Smooth muscle cell (in vitro differentiated cells): ENCODE measurements around the gene MAG. TPM values are rescaled to one million over a fixed set of nuclear protein-coding genes. Genes with fewer than 3 reads are reported as not detected.

Experiments
- DNase-seq: peaks from one replicate; lab custom pipeline; 2025; ENCODE audit not compliant: unreplicated experiment; lab: John Stamatoyannopoulos, UW
- H2AFZ ChIP-seq: fragments of 200-600 bp; sonication (generic); 2 replicates; pipeline ENCODE4 v1.6.0; 2016; ENCODE audit warnings: antibody characterized with exemption, low read depth, mild to moderate bottlenecking
- H3F3A ChIP-seq: fragments of 200-600 bp; sonication (generic); 2 replicates; pipeline ENCODE4 v1.6.0; 2017; ENCODE audit warnings: antibody characterized with exemption, low read depth
- H3K27ac ChIP-seq: fragments of 200-600 bp; sonication (generic); 2 replicates; pipeline ENCODE4 v1.5.1; 2016; ENCODE audit warnings: low read depth, mild to moderate bottlenecking
- H3K27me3 ChIP-seq: fragments of 200-600 bp; sonication (generic); 2 replicates; pipeline ENCODE4 v1.6.1; 2016; ENCODE audit warnings: low read depth, mild to moderate bottlenecking
- H3K36me3 ChIP-seq: fragments of 200-600 bp; sonication (generic); 2 replicates; pipeline ENCODE4 v1.5.1; 2016; ENCODE audit warnings: low read depth
- H3K4me1 ChIP-seq: fragments of 200-600 bp; sonication (generic); 2 replicates; pipeline ENCODE4 v1.5.1; 2016; ENCODE audit warnings: low read depth
- H3K4me2 ChIP-seq: fragments of 200-600 bp; sonication (generic); 2 replicates; pipeline ENCODE4 v1.6.0; 2016; ENCODE audit warnings: mild to moderate bottlenecking
- H3K4me3 ChIP-seq: fragments of 200-600 bp; sonication (generic); 2 replicates; pipeline ENCODE4 v1.5.1; 2016; ENCODE audit warnings: mild to moderate bottlenecking
- H3K79me2 ChIP-seq: fragments of 200-600 bp; sonication (generic); 2 replicates; pipeline ENCODE4 v1.6.0; 2016; ENCODE audit warnings: low read depth, mild to moderate bottlenecking
- H3K9ac ChIP-seq: fragments of 200-600 bp; sonication (generic); 2 replicates; pipeline ENCODE4 v1.6.0; 2016; ENCODE audit warnings: low read depth
- H3K9me3 ChIP-seq: fragments of 200-600 bp; sonication (generic); replicated peaks from 2 replicates; pipeline ENCODE4 v1.5.1; 2016; ENCODE audit warnings: low read depth
- H4K20me1 ChIP-seq: fragments of 200-600 bp; sonication (generic); 2 replicates; pipeline ENCODE4 v1.6.0; 2016; ENCODE audit warnings: low read depth
- WGBS: methylation state at CpG from one replicate; pipeline ENCODE4 v1.1.7; 2016; ENCODE audit warnings: low lambda C conversion rate; 5-methylcytosine and 5-hydroxymethylcytosine counted together
- polyA plus RNA-seq: library from polyadenylated mRNA; unstranded; fragments of >200 nt; fragmentation: Nextera tagmentation; extraction: Ambion mirVana; gene quantifications from 2 replicates; pipeline ENCODE4 v1.2.1, GENCODE V29; 2016
- total RNA-seq: library from RNA; depleted of rRNA; stranded (reverse); fragments of >200 nt; gene quantifications from 2 replicates; pipeline ENCODE4 v1.2.3, GENCODE V29; 2014
- TF ChIP-seq, protein P1 (sequence below): fragments of 200-600 bp; sonication (generic); IDR thresholded peaks from 2 replicates; pipeline ENCODE4 v1.5.1; 2017; ENCODE audit warnings: borderline replicate concordance, mild to moderate bottlenecking, antibody characterized with exemption; ENCODE audit not compliant: insufficient read depth, poor library complexity, severe bottlenecking

The MAG gene
- total and polyA plus RNA-seq, 2 experiments from 2014 or later, result not detected

DNA sequence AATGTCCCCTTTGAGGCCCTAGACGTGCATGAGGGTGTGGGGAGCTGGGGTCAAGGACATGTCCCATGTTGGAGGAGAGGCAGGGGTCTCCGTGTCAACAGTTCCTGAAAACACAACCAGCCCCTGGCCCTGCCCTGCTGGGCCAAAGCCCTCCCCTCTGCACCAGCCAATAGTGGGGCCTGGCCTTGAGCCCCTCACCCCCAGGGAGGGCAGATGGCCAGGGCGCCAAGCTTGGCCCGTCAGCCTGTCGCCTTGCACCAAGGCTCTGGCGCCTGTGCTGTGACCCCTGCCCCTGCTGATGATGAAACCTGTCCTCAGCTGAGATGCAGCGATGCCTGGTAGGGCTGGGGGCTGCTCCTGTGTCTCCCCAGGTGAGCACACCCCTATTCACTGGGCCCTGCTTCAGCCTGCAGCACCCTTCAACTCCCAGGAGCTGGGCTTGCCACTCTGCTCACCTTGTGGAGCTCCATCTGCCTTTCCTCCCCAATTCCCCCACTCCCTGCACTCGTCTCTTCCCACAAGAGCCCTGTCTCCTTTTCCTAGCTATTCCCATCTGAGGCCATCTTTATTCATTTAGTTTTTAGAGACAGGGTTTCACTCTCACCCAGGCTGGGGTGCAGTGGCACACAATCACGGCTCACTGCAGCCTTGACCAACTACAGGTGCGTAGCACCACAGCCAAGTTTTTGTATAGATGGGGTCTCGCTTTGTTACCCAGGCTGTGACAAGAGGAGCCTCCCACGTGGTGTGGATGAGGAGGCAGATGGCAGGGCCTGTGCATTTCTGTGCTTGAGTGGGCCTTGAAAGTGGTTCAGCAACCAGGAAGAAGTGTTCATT, 11.8 kb upstream of the MAG start:
- H4K20me1 ChIP-seq, result no peaks in the 10 kb centered on the region
- H3K4me3 ChIP-seq, result no peak overlapping the region
- H3K9me3 ChIP-seq, result no peaks in the 10 kb centered on the region
- no peaks in the 10 kb centered on the region for H3K36me3 ChIP-seq
- H3K4me2 ChIP-seq, result no peak overlapping the region
- H3F3A ChIP-seq, result no peaks in the 10 kb centered on the region
- 89% methylated on average over 12 of the region's 12 CpGs for WGBS
- TF ChIP-seq, protein P1, sequence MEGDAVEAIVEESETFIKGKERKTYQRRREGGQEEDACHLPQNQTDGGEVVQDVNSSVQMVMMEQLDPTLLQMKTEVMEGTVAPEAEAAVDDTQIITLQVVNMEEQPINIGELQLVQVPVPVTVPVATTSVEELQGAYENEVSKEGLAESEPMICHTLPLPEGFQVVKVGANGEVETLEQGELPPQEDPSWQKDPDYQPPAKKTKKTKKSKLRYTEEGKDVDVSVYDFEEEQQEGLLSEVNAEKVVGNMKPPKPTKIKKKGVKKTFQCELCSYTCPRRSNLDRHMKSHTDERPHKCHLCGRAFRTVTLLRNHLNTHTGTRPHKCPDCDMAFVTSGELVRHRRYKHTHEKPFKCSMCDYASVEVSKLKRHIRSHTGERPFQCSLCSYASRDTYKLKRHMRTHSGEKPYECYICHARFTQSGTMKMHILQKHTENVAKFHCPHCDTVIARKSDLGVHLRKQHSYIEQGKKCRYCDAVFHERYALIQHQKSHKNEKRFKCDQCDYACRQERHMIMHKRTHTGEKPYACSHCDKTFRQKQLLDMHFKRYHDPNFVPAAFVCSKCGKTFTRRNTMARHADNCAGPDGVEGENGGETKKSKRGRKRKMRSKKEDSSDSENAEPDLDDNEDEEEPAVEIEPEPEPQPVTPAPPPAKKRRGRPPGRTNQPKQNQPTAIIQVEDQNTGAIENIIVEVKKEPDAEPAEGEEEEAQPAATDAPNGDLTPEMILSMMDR, result no peak
- H3K9ac ChIP-seq, result no peak overlapping the region
- no peak overlapping the region for H2AFZ ChIP-seq
- H3K79me2 ChIP-seq, result no peaks in the 10 kb centered on the region
- peaks cover 12% of the 10 kb centered on the region for H3K27me3 ChIP-seq
- no peak for DNase-seq
- no peaks in the 10 kb centered on the region for H3K4me1 ChIP-seq
- H3K27ac ChIP-seq, result no peak overlapping the region

GRCh38 chr19:35281303-35281702, 10.7 kb upstream of the MAG start:
- Histone ChIP-seq H3K9ac (no peak overlapping the region), H3K4me1 (no peaks in the 10 kb centered on the region), H4K20me1 (no peaks in the 10 kb centered on the region), H3K27me3 (peaks cover 12% of the 10 kb centered on the region), H3K4me2 (no peak overlapping the region), H3K27ac (no peak overlapping the region), H3K36me3 (no peaks in the 10 kb centered on the region), H2AFZ (no peak overlapping the region), H3K79me2 (no peaks in the 10 kb centered on the region), H3K9me3 (no peaks in the 10 kb centered on the region), H3F3A (no peaks in the 10 kb centered on the region), H3K4me3 (no peak overlapping the region)
- DNase-seq, result no peak
- 89% methylated on average over 4 of the region's 4 CpGs for WGBS
- TF ChIP-seq, protein P1, result no peak

DNA sequence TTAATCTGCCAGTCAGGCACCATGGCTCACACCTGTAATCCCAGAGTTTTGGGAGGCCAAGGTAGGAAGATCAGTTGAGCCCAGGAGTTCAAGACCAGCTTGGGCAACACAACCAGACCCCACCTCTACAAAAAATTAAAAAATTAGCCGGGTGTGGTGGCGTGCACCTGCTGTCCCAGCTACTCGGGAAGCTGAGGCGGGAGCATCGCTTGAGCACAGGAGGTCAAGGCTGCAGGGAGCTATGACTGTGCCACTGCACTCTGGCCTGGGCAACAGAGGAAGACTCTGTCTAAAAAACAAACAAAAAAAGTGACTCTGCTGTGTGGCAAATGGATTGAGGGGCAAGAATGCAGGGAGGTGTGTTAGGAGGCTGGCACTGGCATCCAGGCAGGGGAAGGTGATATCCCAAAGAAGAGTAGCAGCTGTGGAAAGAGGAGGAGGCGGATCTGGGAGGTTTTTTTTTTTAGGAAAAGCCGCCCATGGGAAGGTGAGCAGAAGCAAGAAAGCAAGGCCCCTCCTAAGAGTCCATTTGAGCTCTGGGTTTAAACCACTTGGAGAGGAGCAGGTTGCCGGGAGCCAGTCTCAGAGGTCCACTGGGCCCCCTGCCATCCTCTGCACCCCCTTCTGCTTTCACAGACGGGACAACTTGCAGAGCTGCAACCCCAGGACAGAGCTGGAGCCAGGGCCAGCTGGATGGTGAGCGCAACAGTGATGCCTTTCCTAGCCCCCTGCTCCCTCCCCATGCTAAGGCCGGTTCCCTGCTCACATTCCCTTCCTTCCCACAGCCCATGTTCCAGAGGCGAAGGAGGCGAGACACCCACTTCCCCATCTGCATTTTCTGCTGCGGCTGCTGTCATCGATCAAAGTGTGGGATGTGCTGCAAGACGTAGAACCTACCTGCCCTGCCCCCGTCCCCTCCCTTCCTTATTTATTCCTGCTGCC, 7.5 kb upstream of the MAG start:
- Histone ChIP-seq H3F3A (no peaks in the 10 kb centered on the region), H3K27ac (no peak overlapping the region), H2AFZ (no peak overlapping the region), H3K79me2 (no peaks in the 10 kb centered on the region), H4K20me1 (no peaks in the 10 kb centered on the region), H3K4me1 (no peaks in the 10 kb centered on the region), H3K27me3 (peaks cover 12% of the 10 kb centered on the region), H3K36me3 (no peaks in the 10 kb centered on the region), H3K4me3 (no peak overlapping the region), H3K4me2 (no peak overlapping the region), H3K9me3 (no peaks in the 10 kb centered on the region), H3K9ac (no peak overlapping the region)
- 73% methylated on average over 17 of the region's 17 CpGs for WGBS
- DNase-seq, result no peak
- TF ChIP-seq, protein P1, result no peak
